Heart right ventricle (tissue), 16 donors: ENCODE results near the gene TMEM170B. TPM values are rescaled to one million over a fixed set of nuclear protein-coding genes. Genes with fewer than 3 reads are reported as not detected.

Experiments
- ATAC-seq, 8 donors: fragments of 200-7000 bp; cut with Tn5 transposase; one replicate each; pipeline ENCODE4 v1.9.1; 2020; ENCODE audit warnings: mild to moderate bottlenecking in 8 of 8, moderate library complexity in 8 of 8, moderate number of reproducible peaks in 1 of 8
- DNase-seq, 2 donors: peaks; one replicate each; pipeline ENCODE4 v3.0.0-alpha.2; 2020
- H3K27ac ChIP-seq, 10 donors: fragments of 200-600 bp; sonication (generic) in 2 of 10; one replicate each; pipeline versions ENCODE4 v1.5.0 to v1.8.0; 2020 to 2022; ENCODE audit warnings: mild to moderate bottlenecking in 3 of 10
- H3K27me3 ChIP-seq, 7 donors: fragments of 200-600 bp; one replicate each; pipeline ENCODE4 v1.8.0; 2021 to 2022; ENCODE audit warnings: mild to moderate bottlenecking in 2 of 7
- H3K36me3 ChIP-seq, 9 donors: fragments of 200-600 bp; sonication (generic) in 1 of 9; one replicate each; pipeline versions ENCODE4 v1.5.0 to v1.8.0; 2020 to 2022; ENCODE audit warnings: mild to moderate bottlenecking in 2 of 9
- H3K4me1 ChIP-seq, 9 donors: fragments of 200-600 bp; sonication (generic) in 1 of 9; one replicate each; pipeline versions ENCODE4 v1.5.0 to v1.8.0; 2020 to 2022; ENCODE audit warnings: mild to moderate bottlenecking in 4 of 9
- H3K4me3 ChIP-seq, 10 donors: fragments of 200-600 bp; sonication (generic) in 2 of 10; one replicate each; pipeline versions ENCODE4 v1.5.0 to v1.8.0; 2020 to 2022; ENCODE audit warnings: mild to moderate bottlenecking in 7 of 10, moderate library complexity in 2 of 10
- H3K9me3 ChIP-seq, 11 donors: fragments of 200-600 bp in 10 of 11; sonication (generic) in 2 of 11; one replicate each; pipeline versions ENCODE4 v1.5.0 to v1.8.0; 2013 to 2022; ENCODE audit warnings: mild to moderate bottlenecking in 2 of 11, control low read depth in 1 of 11, moderate library complexity in 1 of 11
- CTCF ChIP-seq, 9 donors: fragments of 200-600 bp; sonication (generic) in 2 of 9; IDR thresholded peaks; one replicate each; pipeline versions ENCODE4 v1.5.0 to v1.8.0; 2021 to 2022; ENCODE audit warnings: antibody characterized with exemption in 9 of 9, mild to moderate bottlenecking in 5 of 9, moderate library complexity in 1 of 9
- WGBS, 2 donors: extraction: QIAGEN DNeasy Blood & Tissue Kit; methylation state at CpG; one replicate each; pipeline ENCODE4 v1.1.7; 2013; ENCODE audit warnings: inconsistent platforms in 1 of 2; 5-methylcytosine and 5-hydroxymethylcytosine counted together
- intact Hi-C, 10 donors: fragments of 100-400 bp; cut with DNase I; formaldehyde crosslinking; loops; one replicate each; pipeline versions ENCODE4 v1.11.1 to v1.14.2; 2022
- polyA plus RNA-seq, 2 donors: library from polyadenylated mRNA; stranded (reverse); fragments of 200-250 nt; gene quantifications; one replicate each; pipeline ENCODE4 v1.2.3, GENCODE V29; 2013
- total RNA-seq, 10 donors: library from RNA; stranded (reverse); fragmentation: NEBNext Ultra II Directional in 3 of 10; extraction: Animal tissue kit (Norgen Biotek cat#: 25700) in 3 of 10; gene quantifications; one replicate each; pipeline versions ENCODE4 v1.2.1 to v1.2.4, GENCODE V29; 2021 to 2023
- donor health status: Arrhythmogenic right ventricular cardiomyopathy.
- donor health status: ischemic (EF 13 %, LVEDD 7.1; RV severe dilation, severe dysfunction).
- donor health status: healthy with polysubstance abuse.
- donor health status: DM: no; HTN: yes; CAD: no.
- donor health status: DM: no; HTN: no; CAD: no.
- donor health status: ischemic (EF 25% LVEDD 6.9; RV normal size, moderate dysfunction).
- donor health status: ischemic (EF 25% LVEDD 5.7; RV mildly dilated, moderate dysfunction).
- donor health status: healthy.
- donor health status: DM: yes; HTN: yes; CAD: no.
- donor health status: Ischemic cardiomyopathy.
- donor health status: ischemic (EF 35%, LVEDD 5.7; RV mildly dilated, moderate dysfunction).
- donor health status: nonischemic (EF 11% LVEDD 7.7; RV severe dilation, severe dysfunction).
- donor health status: DM: yes; HTN: yes; CAD: no.
- donor health status: PGD.
- donor health status: ischemic (EF 29% LVEDD 5.4; RV normal size, mild dysfunction).
- donor health status: nonischemic (EF 23%, LVEDD 6.1; RV moderate dilation, normal function).

TMEM170B gene
- total and polyA plus RNA-seq, 12 donors: 1.3 to 5.3 (median 4.1) TPM

DNA sequence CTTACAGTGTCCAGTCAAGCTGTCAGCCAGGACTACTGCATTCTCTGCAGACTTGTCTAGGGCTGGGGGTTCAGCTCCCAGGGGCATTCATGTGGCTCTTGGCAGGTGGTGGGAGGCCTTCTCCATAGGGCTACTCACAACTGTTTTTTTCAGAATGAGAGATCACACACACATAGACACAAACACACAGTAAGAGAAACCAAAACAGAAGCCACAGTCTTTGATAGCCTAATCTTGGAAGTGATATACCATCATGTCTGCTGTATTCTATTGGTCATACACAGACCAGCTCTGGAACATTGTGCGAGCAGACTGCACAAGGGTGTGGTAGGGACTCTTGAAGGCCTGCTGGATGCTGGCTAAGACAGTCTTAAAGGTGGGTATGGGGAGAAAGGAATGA lies 13.5 kb downstream of the TMEM170B start:
- no peak for TF ChIP-seq CTCF (IDR thresholded peaks at IDR 0.05)
- no peak overlapping the region for H3K27ac ChIP-seq
- peaks cover 0 to 39% (median 0%) of the 10 kb centered on the region in 9 donors for H3K4me1 ChIP-seq
- peaks cover 0 to 6% (median 0%) of the 10 kb centered on the region in 11 donors for H3K9me3 ChIP-seq
- no peaks in the 10 kb centered on the region for H3K27me3 ChIP-seq
- intact Hi-C loops: no loop called here
- H3K36me3 ChIP-seq: no peaks in the 10 kb centered on the region
- H3K4me3 ChIP-seq: no peak overlapping the region
- WGBS, 2 donors: 83 to 89% methylated on average over 1 of the region's 1 CpG
- DNase-seq: no peak
- ATAC-seq: no peak

DNA sequence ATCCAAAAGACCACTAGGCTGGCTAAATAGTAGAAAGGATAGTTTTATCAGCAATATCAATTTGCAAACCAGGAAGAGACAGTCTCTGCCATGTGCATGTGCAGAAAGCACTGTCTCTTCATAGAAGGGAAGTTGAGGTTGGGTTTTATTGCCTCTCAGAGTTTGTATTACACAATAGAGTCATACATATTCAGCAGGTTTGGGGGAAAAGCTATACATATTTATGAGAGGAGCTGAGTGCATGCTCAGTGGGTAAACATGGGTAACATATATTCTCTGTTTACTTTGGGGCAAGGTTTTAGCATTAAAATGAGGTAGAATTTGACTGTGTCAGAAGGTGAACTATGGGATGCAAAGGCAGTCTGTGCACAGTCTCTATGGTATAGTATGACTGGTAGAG lies 14.9 kb downstream of the TMEM170B start:
- peak in 1 of 8 donors; percentile 22 for ATAC-seq
- Histone ChIP-seq H3K36me3 (no peaks in the 10 kb centered on the region), H3K4me1 (peaks cover 0 to 25% (median 0%) of the 10 kb centered on the region in 9 donors), H3K4me3 (no peak overlapping the region), H3K27me3 (no peaks in the 10 kb centered on the region), H3K27ac (peak overlapping the region in 1 of 10 donors; percentile 57), H3K9me3 (peaks cover 0 to 6% (median 0%) of the 10 kb centered on the region in 11 donors)
- intact Hi-C loops: no loop called here
- no peak for TF ChIP-seq CTCF (IDR thresholded peaks at IDR 0.05)
- no peak for DNase-seq

GRCh38 chr6:11553824-11554223 lies 16.3 kb downstream of the TMEM170B start:
- Histone ChIP-seq H3K4me3 (no peak overlapping the region), H3K4me1 (peaks cover 0 to 22% (median 0%) of the 10 kb centered on the region in 9 donors), H3K27me3 (no peaks in the 10 kb centered on the region), H3K27ac (no peak overlapping the region), H3K9me3 (peaks cover 0 to 6% (median 0%) of the 10 kb centered on the region in 11 donors), H3K36me3 (no peaks in the 10 kb centered on the region)
- intact Hi-C loops: no loop called here
- ATAC-seq (no peak), DNase-seq (no peak)
- 76 to 87% methylated on average over 3 of the region's 3 CpGs for WGBS, 2 donors
- no peak for TF ChIP-seq CTCF (IDR thresholded peaks at IDR 0.05)

DNA sequence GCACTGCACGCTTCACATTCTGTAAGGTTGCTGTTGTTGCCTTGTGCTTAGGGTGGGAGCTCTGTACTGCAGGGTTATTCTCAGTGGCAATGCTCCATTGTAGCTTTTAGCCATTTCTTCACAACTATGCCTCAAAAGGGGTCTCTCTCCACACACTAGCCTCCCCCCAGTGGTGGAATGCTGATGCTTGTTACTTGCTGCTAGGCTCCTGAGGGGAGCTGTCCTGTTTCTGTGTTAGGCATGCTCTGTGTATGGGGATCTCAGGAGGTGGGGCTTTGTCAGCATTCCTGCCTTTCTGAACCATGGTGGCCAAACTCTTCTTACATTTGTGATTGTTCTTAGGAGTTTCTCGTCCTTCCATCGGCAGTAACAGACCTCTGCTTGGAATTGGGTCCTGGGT lies 18.8 kb downstream of the TMEM170B start:
- no peak for ATAC-seq
- no peak overlapping the region for H3K4me3 ChIP-seq
- H3K4me1 ChIP-seq: peaks cover 0 to 27% (median 0%) of the 10 kb centered on the region in 9 donors
- H3K27me3 ChIP-seq: no peaks in the 10 kb centered on the region
- H3K9me3 ChIP-seq: peaks cover 0 to 6% (median 0%) of the 10 kb centered on the region in 11 donors
- DNase-seq: no peak
- WGBS, 2 donors: 91 to 96% methylated on average over 3 of the region's 3 CpGs
- TF ChIP-seq CTCF (IDR thresholded peaks at IDR 0.05): no peak
- intact Hi-C loops: no loop called here
- H3K27ac ChIP-seq: no peak overlapping the region
- H3K36me3 ChIP-seq: no peaks in the 10 kb centered on the region
